ENCODE results near the gene NXPH1. TPM values are rescaled to one million over a fixed set of nuclear protein-coding genes. Genes with fewer than 3 reads are reported as not detected.

NXPH1 gene
- polyA plus RNA-seq, 1 donor (not counting 4 experiments of a cell fraction or from before 2014, with no cell fraction given): not detected

- no peak for FAIRE-seq
- no peak for TF ChIP-seq CTCF (optimal IDR thresholded peaks at IDR 0.05 in 1 of 3, IDR thresholded peaks at IDR 0.05 in 1 of 3, conservative IDR thresholded peaks at IDR 0.05 in 1 of 3; ENCODE audit: extremely low read depth in 1 of 3, insufficient read depth in 2 of 3, low read length in 3 of 3)
- TF ChIP-seq EZH2 (IDR thresholded peaks at IDR 0.05; ENCODE audit: low read length): no peak
- dilution Hi-C loops (cut with MboI; ENCODE audit: extremely low pct_ligation_motif_present, low sequenced_read_pairs): no loop called here
These were observed 48.5 kb downstream of the NXPH1 start for GRCh38 chr7:8481752-8482446.

GRCh38 chr7:8490391-8491045 lies 57.1 kb downstream of the NXPH1 start:
- TF ChIP-seq EZH2 (IDR thresholded peaks at IDR 0.05; ENCODE audit: low read length) (no peak), CTCF (optimal IDR thresholded peaks at IDR 0.05 in 1 of 3, IDR thresholded peaks at IDR 0.05 in 1 of 3, conservative IDR thresholded peaks at IDR 0.05 in 1 of 3; ENCODE audit: extremely low read depth in 1 of 3, insufficient read depth in 2 of 3, low read length in 3 of 3) (no peak)
- Histone ChIP-seq H4K20me1 (ENCODE audit: control insufficient read depth, extremely low read depth, insufficient read depth, low read length) (no peaks in the 10 kb centered on the region), H3K79me2 (ENCODE audit: control insufficient read depth, insufficient read depth, low read length) (no peaks in the 10 kb centered on the region), H3K9me3 (ENCODE audit: control insufficient read depth, low read depth, low read length) (no peaks in the 10 kb centered on the region), H3K27me3 (ENCODE audit: control insufficient read depth, extremely low read depth, insufficient read depth, low read length) (no peaks in the 10 kb centered on the region), H3K4me3 (ENCODE audit: control insufficient read depth in 2 of 3, extremely low read depth in 1 of 3, insufficient read depth in 2 of 3, low read depth in 1 of 3, low read length in 3 of 3) (no peak overlapping the region), H2AFZ (ENCODE audit: control insufficient read depth, low read length) (no peak overlapping the region), H3K36me3 (ENCODE audit: control insufficient read depth in 2 of 2, extremely low read depth in 1 of 2, insufficient read depth in 2 of 2, low read length in 2 of 2) (no peaks in the 10 kb centered on the region), H3K9ac (ENCODE audit: control insufficient read depth, extremely low read depth, insufficient read depth, low read length) (no peak overlapping the region), H3K27ac (ENCODE audit: control insufficient read depth, insufficient read depth, low read length) (no peak overlapping the region), H3K4me2 (ENCODE audit: control insufficient read depth, extremely low read depth, insufficient read depth, low read depth, low read length) (no peak overlapping the region), H3K4me1 (ENCODE audit: control insufficient read depth, extremely low read depth, insufficient read depth, low read length) (no peaks in the 10 kb centered on the region), H3K9me1 (ENCODE audit: control insufficient read depth, extremely low read depth, insufficient read depth, low read length) (no peaks in the 10 kb centered on the region)
- dilution Hi-C loops (cut with MboI; ENCODE audit: extremely low pct_ligation_motif_present, low sequenced_read_pairs): no loop called here
- DNase-seq (ENCODE audit: low read depth, low spot score) (no peak), FAIRE-seq (no peak)

More at GRCh38 chr7:8481752-8482446, 48.5 kb downstream of the NXPH1 start:
- Histone ChIP-seq H3K9me3 (ENCODE audit: control insufficient read depth, low read depth, low read length) (peaks cover 2% of the 10 kb centered on the region), H3K4me2 (ENCODE audit: control insufficient read depth, extremely low read depth, insufficient read depth, low read depth, low read length) (no peak overlapping the region), H3K27me3 (ENCODE audit: control insufficient read depth, extremely low read depth, insufficient read depth, low read length) (no peaks in the 10 kb centered on the region), H3K9me1 (ENCODE audit: control insufficient read depth, extremely low read depth, insufficient read depth, low read length) (no peaks in the 10 kb centered on the region), H3K27ac (ENCODE audit: control insufficient read depth, insufficient read depth, low read length) (no peak overlapping the region), H3K79me2 (ENCODE audit: control insufficient read depth, insufficient read depth, low read length) (no peaks in the 10 kb centered on the region), H2AFZ (ENCODE audit: control insufficient read depth, low read length) (no peak overlapping the region), H3K36me3 (ENCODE audit: control insufficient read depth in 2 of 2, extremely low read depth in 1 of 2, insufficient read depth in 2 of 2, low read length in 2 of 2) (no peaks in the 10 kb centered on the region), H3K4me1 (ENCODE audit: control insufficient read depth, extremely low read depth, insufficient read depth, low read length) (no peaks in the 10 kb centered on the region), H3K4me3 (ENCODE audit: control insufficient read depth in 2 of 3, extremely low read depth in 1 of 3, insufficient read depth in 2 of 3, low read depth in 1 of 3, low read length in 3 of 3) (no peak overlapping the region), H3K9ac (ENCODE audit: control insufficient read depth, extremely low read depth, insufficient read depth, low read length) (no peak overlapping the region), H4K20me1 (ENCODE audit: control insufficient read depth, extremely low read depth, insufficient read depth, low read length) (no peaks in the 10 kb centered on the region)
- no peak for DNase-seq (ENCODE audit: low read depth, low spot score)

Data from keratinocyte (primary cell).